ENCODE data around the gene CHST4.

GRCh38 chr16:71491054-71491453 lies 35.2 kb upstream of the CHST4 start:
- TF ChIP-seq CTCF (IDR thresholded peaks at IDR 0.05): no peak
- no peak for TF ChIP-seq POLR2A (IDR thresholded peaks at IDR 0.05)
